Neural cell (in vitro differentiated cells): Measurements from ENCODE around the gene VPS26A. TPM values are rescaled to one million over a fixed set of nuclear protein-coding genes. Genes with fewer than 3 reads are reported as not detected.

Source experiments
- H2AFZ ChIP-seq: fragments of 200-600, 300-800 bp; sonication (generic), shearing (Covaris generic); 2 replicates; pipeline ENCODE4 v1.6.0; 2014; ENCODE audit warnings: low read depth, mild to moderate bottlenecking, antibody characterized with exemption, low read length, moderate library complexity
- H3F3A ChIP-seq: fragments of 200-600 bp; shearing (Covaris generic); 2 replicates; pipeline ENCODE4 v1.6.1; 2016; ENCODE audit warnings: mild to moderate bottlenecking, moderate library complexity, mixed read lengths, antibody characterized with exemption, low read length; ENCODE audit not compliant: insufficient read depth, poor library complexity, severe bottlenecking
- H3K27ac ChIP-seq: fragments of 200-600, 300-800 bp; sonication (generic), shearing (Covaris generic); 2 replicates; pipeline ENCODE4 v1.5.1; 2014; ENCODE audit warnings: mild to moderate bottlenecking, low read length, moderate library complexity
- H3K27me3 ChIP-seq: fragments of 300-800, 200-600 bp; sonication (generic), shearing (Covaris generic); 2 replicates; pipeline ENCODE4 v1.6.0; 2014; ENCODE audit warnings: mild to moderate bottlenecking, low read depth, low read length, moderate library complexity; ENCODE audit not compliant: insufficient read depth
- H3K36me3 ChIP-seq: fragments of 300-800, 200-600 bp; sonication (generic), shearing (Covaris generic); 2 replicates; pipeline ENCODE4 v1.5.1; 2014; ENCODE audit warnings: mild to moderate bottlenecking, antibody characterized with exemption, low read length, moderate library complexity; ENCODE audit not compliant: insufficient read depth
- H3K4me2 ChIP-seq: fragments of 300-800, 200-600 bp; sonication (generic), shearing (Covaris generic); 2 replicates; pipeline ENCODE4 v1.6.0; 2014; ENCODE audit warnings: mild to moderate bottlenecking, low read length
- H3K4me3 ChIP-seq: fragments of 300-800, 200-600 bp; sonication (generic), shearing (Covaris generic); 2 replicates; pipeline ENCODE4 v1.5.1; 2014; ENCODE audit warnings: mild to moderate bottlenecking, low read length, moderate library complexity
- H3K79me2 ChIP-seq: fragments of 200-600 bp; shearing (Covaris generic); replicated peaks from 2 replicates; pipeline ENCODE4 v1.6.0; 2014; ENCODE audit warnings: mild to moderate bottlenecking, low read length, moderate library complexity; ENCODE audit not compliant: insufficient read depth
- H3K9ac ChIP-seq: fragments of 300-800, 200-600 bp; sonication (generic), shearing (Covaris generic); 2 replicates; pipeline ENCODE4 v1.6.1; 2016; ENCODE audit warnings: mild to moderate bottlenecking, low read length, mixed read lengths
- H3K9me2 ChIP-seq: fragments of 200-600 bp; shearing (Covaris generic); 2 replicates; pipeline ENCODE4 v1.6.1; 2016; ENCODE audit warnings: mild to moderate bottlenecking, low read length, mixed read lengths; ENCODE audit not compliant: insufficient read depth
- H3K9me3 ChIP-seq: fragments of 200-600, 300-800 bp; sonication (generic), shearing (Covaris generic); 2 replicates; pipeline ENCODE4 v1.6.1; 2016; ENCODE audit warnings: mild to moderate bottlenecking, mixed run types, low read length, moderate library complexity, mixed read lengths
- H4K20me1 ChIP-seq: fragments of 200-600 bp; shearing (Covaris generic); 2 replicates; pipeline ENCODE4 v1.6.1; 2016; ENCODE audit warnings: mild to moderate bottlenecking, mixed run types; ENCODE audit not compliant: insufficient read depth
- CTCF ChIP-seq: fragments of 450-650 bp; IDR thresholded peaks from 2 replicates; pipeline ENCODE4 v1.5.1; 2014; ENCODE audit warnings: antibody characterized with exemption, mild to moderate bottlenecking, moderate library complexity; ENCODE audit not compliant: poor library complexity, severe bottlenecking
- EP300 ChIP-seq: fragments of 450-650 bp; conservative IDR thresholded peaks from 2 replicates; pipeline ENCODE4 v1.6.1; 2014; ENCODE audit warnings: antibody characterized with exemption, mild to moderate bottlenecking, moderate library complexity; ENCODE audit not compliant: poor library complexity, severe bottlenecking
- EZH2 ChIP-seq: fragments of 200-600, 300-800 bp; shearing (Covaris generic), sonication (generic); IDR thresholded peaks from 2 replicates; pipeline ENCODE4 v1.6.1; 2014; ENCODE audit warnings: antibody characterized with exemption, low read length, borderline replicate concordance, mild to moderate bottlenecking; ENCODE audit not compliant: insufficient read depth, poor library complexity, severe bottlenecking
- MXI1 ChIP-seq: fragments of 450-650 bp; conservative IDR thresholded peaks from 2 replicates; pipeline ENCODE4 v1.6.1; 2014; ENCODE audit warnings: antibody characterized with exemption, mild to moderate bottlenecking; ENCODE audit not compliant: poor library complexity, severe bottlenecking
- POLR2AphosphoS5 ChIP-seq: IDR thresholded peaks from 2 replicates; pipeline ENCODE4 v1.6.1; 2012
- RAD21 ChIP-seq: fragments of 450-650 bp; conservative IDR thresholded peaks from 2 replicates; pipeline ENCODE4 v1.6.1; 2014; ENCODE audit warnings: antibody characterized with exemption, mild to moderate bottlenecking, moderate library complexity
- REST ChIP-seq: IDR thresholded peaks from 2 replicates; pipeline ENCODE4 v1.6.1; 2012; ENCODE audit warnings: borderline replicate concordance
- SMC3 ChIP-seq: fragments of 450-650 bp; conservative IDR thresholded peaks from 2 replicates; pipeline ENCODE4 v1.6.1; 2014; ENCODE audit warnings: antibody characterized with exemption, mild to moderate bottlenecking, moderate library complexity; ENCODE audit not compliant: poor library complexity
- TAF1 ChIP-seq: IDR thresholded peaks from 2 replicates; pipeline ENCODE4 v1.6.1; 2012; ENCODE audit warnings: low read depth
- polyA plus RNA-seq: library from polyadenylated mRNA; depleted of rRNA; stranded (reverse); fragments of >200 nt; gene quantifications from 2 replicates; pipeline ENCODE4 v1.2.3, GENCODE V29; 2014

Gene VPS26A
- polyA plus RNA-seq, 1 donor from 2014 or later, result 48.9 TPM

DNA sequence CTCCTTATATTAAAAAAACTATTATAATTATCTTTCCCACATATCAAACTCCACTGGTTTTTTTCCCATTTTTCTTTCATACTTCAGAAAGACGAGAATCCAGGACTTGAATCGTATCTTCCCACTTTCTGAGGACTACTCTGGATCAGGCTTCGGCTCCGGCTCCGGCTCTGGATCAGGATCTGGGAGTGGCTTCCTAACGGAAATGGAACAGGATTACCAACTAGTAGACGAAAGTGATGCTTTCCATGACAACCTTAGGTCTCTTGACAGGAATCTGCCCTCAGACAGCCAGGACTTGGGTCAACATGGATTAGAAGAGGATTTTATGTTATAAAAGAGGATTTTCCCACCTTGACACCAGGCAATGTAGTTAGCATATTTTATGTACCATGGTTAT, 20.2 kb upstream of the VPS26A start:
- Histone ChIP-seq H3K9me2 (no peaks in the 10 kb centered on the region), H3K27ac (no peak overlapping the region), H3K27me3 (no peaks in the 10 kb centered on the region), H3K4me3 (no peak overlapping the region), H3K9ac (no peak overlapping the region), H3K79me2 (no peaks in the 10 kb centered on the region), H3F3A (no peaks in the 10 kb centered on the region), H3K4me2 (no peak overlapping the region), H3K9me3 (no peaks in the 10 kb centered on the region), H3K36me3 (no peaks in the 10 kb centered on the region), H2AFZ (no peak overlapping the region), H4K20me1 (no peaks in the 10 kb centered on the region)
- no peak for TF ChIP-seq CTCF
- TF ChIP-seq EZH2, result no peak
- no peak for TF ChIP-seq SMC3
- TF ChIP-seq MXI1, result no peak
- TF ChIP-seq RAD21, result no peak
- TF ChIP-seq REST, result no peak
- no peak for TF ChIP-seq POLR2AphosphoS5
- TF ChIP-seq EP300, result no peak
- TF ChIP-seq TAF1, result no peak

DNA sequence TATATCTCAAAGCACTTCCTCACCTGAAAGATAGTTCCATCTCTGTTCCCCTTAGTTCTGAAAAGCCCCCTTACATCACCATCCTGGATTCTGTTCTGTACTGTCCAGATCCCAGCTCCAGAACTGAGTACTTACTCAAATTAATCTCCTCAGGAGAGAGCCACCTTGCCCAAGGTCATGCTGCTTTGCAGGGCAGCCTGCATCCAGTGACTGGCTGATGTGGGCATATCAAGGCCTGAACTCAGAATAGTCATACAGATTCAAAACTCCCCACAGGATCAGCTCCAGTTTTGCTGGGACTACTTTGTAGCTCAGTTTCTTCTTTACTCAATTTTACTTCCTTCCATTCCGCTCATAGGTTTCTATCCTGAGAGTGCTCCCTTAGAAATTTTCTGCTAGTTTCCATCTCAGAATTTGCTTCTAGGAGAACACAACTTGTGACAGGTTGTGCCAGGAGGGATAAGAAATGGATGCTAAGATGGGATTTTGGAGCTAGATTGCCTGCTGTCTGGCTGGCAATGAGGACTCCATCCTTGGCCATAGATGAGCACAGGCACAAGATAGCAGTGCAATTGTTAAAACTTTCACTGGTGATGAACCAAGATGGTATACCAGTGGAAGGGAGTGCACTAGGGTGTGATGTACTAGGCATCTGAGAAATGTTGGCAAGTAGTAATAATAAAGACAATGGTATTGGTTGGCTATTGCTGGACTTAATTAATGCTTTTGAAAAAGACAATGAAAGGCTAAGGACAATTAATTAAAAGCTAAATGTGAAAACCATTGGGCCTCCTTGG, 18.8 kb upstream of the VPS26A start:
- Histone ChIP-seq H3K79me2 (no peaks in the 10 kb centered on the region), H3K4me3 (no peak overlapping the region), H3K9me2 (no peaks in the 10 kb centered on the region), H3K27ac (no peak overlapping the region), H2AFZ (no peak overlapping the region), H3K4me2 (no peak overlapping the region), H3K9ac (no peak overlapping the region), H3K36me3 (no peaks in the 10 kb centered on the region), H3K9me3 (no peaks in the 10 kb centered on the region), H3K27me3 (no peaks in the 10 kb centered on the region), H4K20me1 (no peaks in the 10 kb centered on the region), H3F3A (no peaks in the 10 kb centered on the region)
- no peak for TF ChIP-seq MXI1

DNA sequence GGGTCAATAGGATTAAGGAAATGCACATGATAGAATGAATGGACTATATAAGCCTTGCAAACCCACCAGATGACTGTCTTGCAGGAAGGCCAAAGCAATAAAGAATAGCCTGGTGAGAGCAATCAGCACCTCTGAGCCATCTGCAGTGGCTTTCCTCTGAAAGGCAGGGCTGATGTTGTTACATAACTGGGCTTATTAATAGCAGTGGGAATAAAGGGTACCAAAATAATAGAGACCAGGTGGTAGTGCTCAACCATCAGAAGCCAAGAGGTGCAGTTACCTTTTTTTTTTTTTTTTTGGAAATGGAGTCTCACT, 16.8 kb upstream of the VPS26A start:
- no peak overlapping the region for H3K27ac ChIP-seq
- H3F3A ChIP-seq, result no peaks in the 10 kb centered on the region
- H3K9me3 ChIP-seq, result no peaks in the 10 kb centered on the region
- H2AFZ ChIP-seq, result no peak overlapping the region
- H3K79me2 ChIP-seq, result no peaks in the 10 kb centered on the region
- no peak overlapping the region for H3K4me2 ChIP-seq
- no peak for TF ChIP-seq MXI1
- TF ChIP-seq EZH2, result no peak
- no peak for TF ChIP-seq SMC3
- no peak for TF ChIP-seq TAF1
- no peak for TF ChIP-seq RAD21
- no peak for TF ChIP-seq REST
- TF ChIP-seq POLR2AphosphoS5, result no peak
- no peak for TF ChIP-seq EP300
- no peak for TF ChIP-seq CTCF
- H3K9ac ChIP-seq, result no peak overlapping the region
- no peaks in the 10 kb centered on the region for H3K27me3 ChIP-seq
- H3K4me3 ChIP-seq, result no peak overlapping the region
- no peaks in the 10 kb centered on the region for H3K9me2 ChIP-seq
- H4K20me1 ChIP-seq, result no peaks in the 10 kb centered on the region
- no peaks in the 10 kb centered on the region for H3K36me3 ChIP-seq
